A549 (cell line): Measurements from ENCODE around the gene MSI2. TPM values are rescaled to one million over a fixed set of nuclear protein-coding genes. Genes with fewer than 3 reads are reported as not detected.

ENCODE experiments used
- ATAC-seq, 2 experiments: fragments of 200-7000 bp in 1 of 2; fragments of >200 bp in 1 of 2; cut with Nextera tagmentation in 1 of 2; cut with Tn5 transposase in 1 of 2; 3 replicates each; pipeline versions ENCODE4 v1.8.0 to v1.9.1; 2018 to 2020; ENCODE audit warnings: mild to moderate bottlenecking in 1 of 2, moderate library complexity in 1 of 2
- CTCF ChIA-PET: fragments of 300-600 bp; sonication (Branson Sonifier 250); formaldehyde crosslinking; extraction: SDS; loops from one replicate; lab custom pipeline; 2021; ENCODE audit warnings: antibody characterized with exemption, inconsistent platforms; lab: Yijun Ruan, JAX
- POLR2A ChIA-PET: fragments of 350-600 bp; formaldehyde crosslinking; extraction: SDS; loops from one replicate; lab custom pipeline; 2021; ENCODE audit warnings: antibody characterized with exemption, inconsistent platforms; lab: Yijun Ruan, JAX
- DNase-seq, 2 experiments: peaks; one replicate each; pipeline versions ENCODE4 v3.0.0 to v3.0.0-alpha.2; 2011 to 2016; ENCODE audit warnings: low read depth in 1 of 2, low spot score in 1 of 2
- FAIRE-seq: peaks from 2 replicates; lab custom pipeline; 2011; peaks lifted over from hg19 to GRCh38; lab: Jason Lieb, UNC
- H3K27ac ChIP-seq, 2 experiments: fragments of >200 bp; sonication (Bioruptor Twin); formaldehyde crosslinking; 3 replicates each; pipeline ENCODE4 v1.5.1; 2016 to 2017
- H3K4me1 ChIP-seq: fragments of >200 bp; sonication (Bioruptor Twin); formaldehyde crosslinking; 3 replicates; pipeline ENCODE4 v1.6.1; 2016
- H3K4me2 ChIP-seq: fragments of >200 bp; sonication (Bioruptor Twin); formaldehyde crosslinking; 3 replicates; pipeline ENCODE4 v1.6.1; 2016
- H3K4me3 ChIP-seq: fragments of >200 bp; sonication (Bioruptor Twin); formaldehyde crosslinking; 3 replicates; pipeline ENCODE4 v1.5.1; 2016
- H3K9me3 ChIP-seq: fragments of >200 bp; sonication (Bioruptor Twin); formaldehyde crosslinking; 3 replicates; pipeline ENCODE4 v1.6.1; 2016
- ATOH8 ChIP-seq: fragments of 250-450 bp; sonication (Bioruptor Pico); IDR thresholded peaks from 2 replicates; pipeline ENCODE4 v1.5.0; 2020; ENCODE audit warnings: low read depth, mild to moderate bottlenecking, moderate library complexity
- BHLHE40 ChIP-seq: IDR thresholded peaks from 2 replicates; pipeline ENCODE4 v1.6.1; 2012; ENCODE audit warnings: low read depth, low read length, inconsistent platforms
- CBX2 ChIP-seq: fragments of 200-600 bp; sonication (generic); IDR thresholded peaks from 2 replicates; pipeline ENCODE4 v1.6.1; 2016; ENCODE audit warnings: low read depth, mild to moderate bottlenecking, borderline replicate concordance
- CEBPB ChIP-seq, 2 experiments: fragments of >200 bp in 1 of 2; sonication (Bioruptor Twin) in 1 of 2; formaldehyde crosslinking in 1 of 2; IDR thresholded peaks; 2 replicates each; pipeline ENCODE4 v1.6.1; 2012 to 2016
- CTCF ChIP-seq: fragments of >200 bp; sonication (Bioruptor Twin); formaldehyde crosslinking; IDR thresholded peaks from 3 replicates; pipeline ENCODE4 v1.5.1; 2016
- EHF ChIP-seq: fragments of 250-450 bp; sonication (Bioruptor Pico); IDR thresholded peaks from 2 replicates; pipeline ENCODE4 v1.5.0; 2020; ENCODE audit warnings: mild to moderate bottlenecking
- FOSB ChIP-seq: fragments of 250-450 bp; sonication (Bioruptor Pico); IDR thresholded peaks from 2 replicates; pipeline ENCODE4 v1.5.0; 2020; ENCODE audit warnings: mild to moderate bottlenecking, moderate library complexity
- HEYL ChIP-seq: fragments of 250-450 bp; sonication (Bioruptor Pico); IDR thresholded peaks from 2 replicates; pipeline ENCODE4 v1.8.0; 2021; ENCODE audit warnings: mild to moderate bottlenecking, moderate library complexity
- HOXA7 ChIP-seq: fragments of 250-450 bp; sonication (Bioruptor Pico); IDR thresholded peaks from 2 replicates; pipeline ENCODE4 v1.5.0; 2020; ENCODE audit warnings: mild to moderate bottlenecking, moderate library complexity
- HOXB13 ChIP-seq: fragments of 250-450 bp; sonication (Bioruptor Pico); IDR thresholded peaks from 2 replicates; pipeline ENCODE4 v1.5.0; 2020; ENCODE audit warnings: low read depth, mild to moderate bottlenecking, moderate library complexity
- JUN ChIP-seq, 2 experiments: fragments of >200 bp; sonication (Bioruptor Twin); formaldehyde crosslinking; IDR thresholded peaks; 2 replicates in 1 of 2; 3 replicates in 1 of 2; pipeline ENCODE4 v1.6.1; 2016 to 2017
- JUNB ChIP-seq: fragments of >200 bp; sonication (Bioruptor Twin); formaldehyde crosslinking; IDR thresholded peaks from 2 replicates; pipeline ENCODE4 v1.6.1; 2016
- KDM5A ChIP-seq: fragments of 200-600 bp; sonication (generic); IDR thresholded peaks from 2 replicates; pipeline ENCODE4 v1.6.1; 2016; ENCODE audit warnings: antibody characterized with exemption, mild to moderate bottlenecking
- NPAS2 ChIP-seq: fragments of 250-450 bp; sonication (Bioruptor Pico); IDR thresholded peaks from 2 replicates; pipeline ENCODE4 v1.8.0; 2022; ENCODE audit warnings: mild to moderate bottlenecking, moderate library complexity, borderline replicate concordance
- NR3C1 ChIP-seq: fragments of >200 bp; sonication (Bioruptor Twin); formaldehyde crosslinking; IDR thresholded peaks from 3 replicates; pipeline ENCODE4 v1.6.1; 2017
- PHF8 ChIP-seq: fragments of 200-600 bp; sonication (generic); IDR thresholded peaks from 2 replicates; pipeline ENCODE4 v1.6.1; 2016; ENCODE audit warnings: low read depth, mild to moderate bottlenecking, antibody characterized with exemption, moderate library complexity, borderline replicate concordance
- POLR2A ChIP-seq: IDR thresholded peaks from 2 replicates; pipeline ENCODE4 v1.6.1; 2012; ENCODE audit warnings: mild to moderate bottlenecking, low read length
- POLR2AphosphoS2 ChIP-seq: conservative IDR thresholded peaks from 2 replicates; pipeline ENCODE4 v1.6.1; 2012; ENCODE audit warnings: low read length, improper control_type of control experiment, inconsistent platforms
- SMC3 ChIP-seq: fragments of >200 bp; sonication (Bioruptor Twin); formaldehyde crosslinking; IDR thresholded peaks from 3 replicates; pipeline ENCODE4 v1.6.1; 2018; ENCODE audit warnings: inconsistent platforms
- TFCP2L1 ChIP-seq: fragments of 250-450 bp; sonication (Bioruptor Pico); IDR thresholded peaks from 2 replicates; pipeline ENCODE4 v1.5.0; 2021; ENCODE audit warnings: mild to moderate bottlenecking
- ZC3H11A ChIP-seq: fragments of 450-650 bp; IDR thresholded peaks from 2 replicates; pipeline ENCODE4 v1.6.1; 2014; ENCODE audit warnings: antibody characterized with exemption, mild to moderate bottlenecking
- ZSCAN20 ChIP-seq: fragments of 250-450 bp; sonication (Bioruptor Pico); IDR thresholded peaks from 2 replicates; pipeline ENCODE4 v1.8.0; 2022; ENCODE audit warnings: mild to moderate bottlenecking, moderate library complexity
- WGBS: methylation state at CpG from one replicate; pipeline ENCODE4 v1.1.6; 2017; ENCODE audit errors: missing lambda C conversion rate; 5-methylcytosine and 5-hydroxymethylcytosine counted together
- polyA plus RNA-seq, 4 experiments: library from polyadenylated mRNA; depleted of rRNA in 3 of 4; stranded (reverse); fragments of >200 nt; fragmentation: RNase III in 1 of 4; extraction: RNeasy Plus Mini Kit Qiagen cat#74134 plus additional on column Dnase treatment in 1 of 4; gene quantifications; 2 replicates in 3 of 4; 3 replicates in 1 of 4; pipeline ENCODE4 v1.2.3, GENCODE V29; 2011 to 2017
- TF ChIP-seq, protein P1 (sequence below): fragments of 200-600 bp; sonication (generic); IDR thresholded peaks from 2 replicates; pipeline ENCODE4 v1.6.1; 2016; ENCODE audit warnings: antibody characterized with exemption, mild to moderate bottlenecking, moderate library complexity
- TF ChIP-seq, protein P2 (sequence below): IDR thresholded peaks from 2 replicates; pipeline ENCODE4 v1.6.1; 2012
- TF ChIP-seq, protein P3 (sequence below): fragments of 250-450 bp; sonication (Bioruptor Pico); IDR thresholded peaks from 2 replicates; pipeline ENCODE4 v1.5.0; 2021; ENCODE audit warnings: mild to moderate bottlenecking, moderate library complexity, borderline replicate concordance

The MSI2 gene
- polyA plus RNA-seq, 2 of the 4 experiments (the other 2 are of a cell fraction): 43.6 to 44.4 TPM

DNA sequence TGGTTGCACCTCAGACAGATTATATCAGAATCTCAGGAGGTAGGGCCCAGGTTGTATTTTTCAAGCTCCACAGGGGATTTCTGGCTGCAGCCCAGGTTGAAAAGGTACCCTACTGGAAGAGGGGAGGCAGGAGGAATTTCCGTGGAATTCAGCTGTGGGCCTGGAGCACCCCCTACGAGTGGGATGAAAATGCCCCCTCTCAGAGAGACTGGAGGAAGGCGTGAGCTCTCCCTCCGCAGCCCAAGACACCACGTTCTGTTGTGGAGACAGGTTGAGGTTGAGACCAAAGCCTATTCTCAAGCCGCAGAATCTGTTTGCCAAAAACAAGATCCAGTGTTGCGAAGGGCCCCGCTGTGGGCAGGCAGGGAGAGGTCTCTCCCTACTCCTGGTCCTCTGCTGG lies 386.7 kb downstream of the MSI2 start:
- ATAC-seq (no peak), FAIRE-seq (no peak), DNase-seq (no peak)
- ChIA-PET POLR2A (no interaction called here), CTCF (interaction anchor here (0.8 to 3.4 kb wide), 8 partner anchors 12 to 400 kb away, joined by 3 to 17 read pairs (median 4); no protein-coding TSS in a partner anchor)
- no peak overlapping the region for H3K4me2 ChIP-seq
- no peak overlapping the region for H3K27ac ChIP-seq
- no peak for TF ChIP-seq ZC3H11A
- no peak for TF ChIP-seq NPAS2 (CRISPR knock-in tag)
- no peak for TF ChIP-seq POLR2A
- no peak for TF ChIP-seq EHF
- TF ChIP-seq, protein P1, sequence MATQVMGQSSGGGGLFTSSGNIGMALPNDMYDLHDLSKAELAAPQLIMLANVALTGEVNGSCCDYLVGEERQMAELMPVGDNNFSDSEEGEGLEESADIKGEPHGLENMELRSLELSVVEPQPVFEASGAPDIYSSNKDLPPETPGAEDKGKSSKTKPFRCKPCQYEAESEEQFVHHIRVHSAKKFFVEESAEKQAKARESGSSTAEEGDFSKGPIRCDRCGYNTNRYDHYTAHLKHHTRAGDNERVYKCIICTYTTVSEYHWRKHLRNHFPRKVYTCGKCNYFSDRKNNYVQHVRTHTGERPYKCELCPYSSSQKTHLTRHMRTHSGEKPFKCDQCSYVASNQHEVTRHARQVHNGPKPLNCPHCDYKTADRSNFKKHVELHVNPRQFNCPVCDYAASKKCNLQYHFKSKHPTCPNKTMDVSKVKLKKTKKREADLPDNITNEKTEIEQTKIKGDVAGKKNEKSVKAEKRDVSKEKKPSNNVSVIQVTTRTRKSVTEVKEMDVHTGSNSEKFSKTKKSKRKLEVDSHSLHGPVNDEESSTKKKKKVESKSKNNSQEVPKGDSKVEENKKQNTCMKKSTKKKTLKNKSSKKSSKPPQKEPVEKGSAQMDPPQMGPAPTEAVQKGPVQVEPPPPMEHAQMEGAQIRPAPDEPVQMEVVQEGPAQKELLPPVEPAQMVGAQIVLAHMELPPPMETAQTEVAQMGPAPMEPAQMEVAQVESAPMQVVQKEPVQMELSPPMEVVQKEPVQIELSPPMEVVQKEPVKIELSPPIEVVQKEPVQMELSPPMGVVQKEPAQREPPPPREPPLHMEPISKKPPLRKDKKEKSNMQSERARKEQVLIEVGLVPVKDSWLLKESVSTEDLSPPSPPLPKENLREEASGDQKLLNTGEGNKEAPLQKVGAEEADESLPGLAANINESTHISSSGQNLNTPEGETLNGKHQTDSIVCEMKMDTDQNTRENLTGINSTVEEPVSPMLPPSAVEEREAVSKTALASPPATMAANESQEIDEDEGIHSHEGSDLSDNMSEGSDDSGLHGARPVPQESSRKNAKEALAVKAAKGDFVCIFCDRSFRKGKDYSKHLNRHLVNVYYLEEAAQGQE: no peak
- TF ChIP-seq CEBPB (IDR thresholded peaks at IDR 0.05): no peak
- TF ChIP-seq POLR2AphosphoS2: no peak
- TF ChIP-seq ZSCAN20 (CRISPR knock-in tag): no peak
- TF ChIP-seq, protein P2, sequence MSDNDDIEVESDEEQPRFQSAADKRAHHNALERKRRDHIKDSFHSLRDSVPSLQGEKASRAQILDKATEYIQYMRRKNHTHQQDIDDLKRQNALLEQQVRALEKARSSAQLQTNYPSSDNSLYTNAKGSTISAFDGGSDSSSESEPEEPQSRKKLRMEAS: no peak
- TF ChIP-seq TFCP2L1: no peak
- no peak for TF ChIP-seq KDM5A
- TF ChIP-seq CBX2: no peak
- no peak for TF ChIP-seq HOXA7 (CRISPR knock-in tag)
- no peaks in the 10 kb centered on the region for H3K9me3 ChIP-seq
- WGBS: 90% methylated on average over 8 of the region's 8 CpGs
- H3K4me3 ChIP-seq: no peak overlapping the region
- no peaks in the 10 kb centered on the region for H3K4me1 ChIP-seq

DNA sequence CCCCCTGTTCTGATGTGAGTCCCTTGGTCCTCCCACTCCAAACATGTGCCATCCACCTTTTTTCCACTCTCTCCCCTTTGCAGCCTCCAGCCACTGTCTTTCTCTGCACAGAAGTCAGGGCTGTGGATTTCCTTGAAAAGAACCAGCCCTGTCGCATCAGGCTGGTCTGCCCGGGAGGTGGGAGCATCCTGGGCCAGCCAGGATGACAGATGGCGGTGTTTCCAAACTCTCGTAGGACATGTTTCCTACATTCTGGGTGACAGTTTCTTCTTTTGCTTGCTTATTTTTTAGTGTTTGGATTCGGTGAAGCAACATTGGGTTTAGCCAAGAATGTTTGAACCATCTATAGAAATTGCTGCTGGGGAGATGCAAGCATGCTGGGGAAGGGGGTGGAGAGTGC lies 388.0 kb downstream of the MSI2 start:
- Histone ChIP-seq H3K27ac (no peak overlapping the region), H3K4me1 (peaks cover 5% of the 10 kb centered on the region), H3K4me2 (no peak overlapping the region), H3K4me3 (no peak overlapping the region), H3K9me3 (no peaks in the 10 kb centered on the region)
- FAIRE-seq (no peak), ATAC-seq (no peak), DNase-seq (no peak)
- ChIA-PET CTCF (interaction anchor here (3.4 kb wide), 1 partner anchor 27 kb away, joined by 17 read pairs; no protein-coding TSS in a partner anchor), POLR2A (no interaction called here)
- 82% methylated on average over 5 of the region's 5 CpGs for WGBS
- TF ChIP-seq NPAS2 (CRISPR knock-in tag) (no peak), PHF8 (no peak), CTCF (no peak), HEYL (CRISPR knock-in tag) (no peak), JUN (IDR thresholded peaks at IDR 0.05) (no peak), TFCP2L1 (no peak), NR3C1 (no peak), SMC3 (no peak), JUNB (no peak), HOXA7 (CRISPR knock-in tag) (no peak), HOXB13 (CRISPR knock-in tag) (no peak), FOSB (CRISPR knock-in tag) (no peak), BHLHE40 (no peak), EHF (no peak), ATOH8 (CRISPR knock-in tag) (no peak)
- TF ChIP-seq, protein P1: no peak
- TF ChIP-seq, protein P3, sequence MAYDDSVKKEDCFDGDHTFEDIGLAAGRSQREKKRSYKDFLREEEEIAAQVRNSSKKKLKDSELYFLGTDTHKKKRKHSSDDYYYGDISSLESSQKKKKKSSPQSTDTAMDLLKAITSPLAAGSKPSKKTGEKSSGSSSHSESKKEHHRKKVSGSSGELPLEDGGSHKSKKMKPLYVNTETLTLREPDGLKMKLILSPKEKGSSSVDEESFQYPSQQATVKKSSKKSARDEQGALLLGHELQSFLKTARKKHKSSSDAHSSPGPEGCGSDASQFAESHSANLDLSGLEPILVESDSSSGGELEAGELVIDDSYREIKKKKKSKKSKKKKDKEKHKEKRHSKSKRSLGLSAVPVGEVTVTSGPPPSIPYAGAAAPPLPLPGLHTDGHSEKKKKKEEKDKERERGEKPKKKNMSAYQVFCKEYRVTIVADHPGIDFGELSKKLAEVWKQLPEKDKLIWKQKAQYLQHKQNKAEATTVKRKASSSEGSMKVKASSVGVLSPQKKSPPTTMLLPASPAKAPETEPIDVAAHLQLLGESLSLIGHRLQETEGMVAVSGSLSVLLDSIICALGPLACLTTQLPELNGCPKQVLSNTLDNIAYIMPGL (CRISPR knock-in tag): no peak
